SK-N-SH (cell line): ENCODE data around the gene PLBD2. TPM values are rescaled to one million over a fixed set of nuclear protein-coding genes. Genes with fewer than 3 reads are reported as not detected.

Experiments
- CTCF ChIA-PET: fragments of 300-600, 350-600 bp; formaldehyde crosslinking; extraction: SDS; loops from one replicate; lab custom pipeline; 2021; lab: Yijun Ruan, JAX
- POLR2A ChIA-PET: fragments of 350-600 bp; sonication (Branson Sonifier 250); formaldehyde crosslinking; extraction: SDS; loops from one replicate; lab custom pipeline; 2020; ENCODE audit warnings: antibody characterized with exemption, inconsistent platforms; lab: Yijun Ruan, JAX
- DNase-seq: peaks from one replicate; pipeline ENCODE4 v3.0.0; 2012
- H2AFZ ChIP-seq: fragments of 200-600 bp; sonication (generic); 2 replicates; pipeline ENCODE4 v1.8.1; 2016; ENCODE audit warnings: antibody characterized with exemption, mild to moderate bottlenecking, low read depth
- H3F3A ChIP-seq: fragments of 200-600 bp; sonication (generic); replicated peaks from 2 replicates; pipeline ENCODE3; 2016; ENCODE audit warnings: antibody characterized with exemption, mild to moderate bottlenecking; ENCODE audit not compliant: insufficient read depth
- H3K27ac ChIP-seq, 2 experiments: fragments of 200-500 bp in 1 of 2; fragments of 200-600 bp in 1 of 2; sonication (Bioruptor generic) in 1 of 2; sonication (generic), shearing (Covaris generic) in 1 of 2; 2 replicates each; pipeline versions ENCODE4 v1.5.1 to v1.6.1; 2014 to 2016; ENCODE audit warnings: low read depth in 2 of 2, inconsistent platforms in 1 of 2, low read length in 1 of 2, mild to moderate bottlenecking in 1 of 2, mixed read lengths in 1 of 2
- H3K27me3 ChIP-seq: fragments of 200-600 bp; sonication (generic), shearing (Covaris generic); 2 replicates; pipeline ENCODE4 v1.6.1; 2016; ENCODE audit warnings: mixed run types; ENCODE audit not compliant: insufficient read depth
- H3K36me3 ChIP-seq, 2 experiments: fragments of 200-500 bp in 1 of 2; fragments of 200-600 bp in 1 of 2; sonication (Bioruptor generic) in 1 of 2; sonication (generic) in 1 of 2; replicated peaks in 1 of 2; 2 replicates each; pipeline versions ENCODE3 to v1.5.1; 2014 to 2016; ENCODE audit warnings: low read length in 1 of 2, mild to moderate bottlenecking in 1 of 2; ENCODE audit not compliant: insufficient read depth in 2 of 2, control insufficient read depth in 1 of 2
- H3K4me1 ChIP-seq, 2 experiments: fragments of 200-500 bp in 1 of 2; fragments of 200-600 bp in 1 of 2; sonication (Bioruptor generic) in 1 of 2; sonication (generic), shearing (Covaris generic) in 1 of 2; 2 replicates each; pipeline versions ENCODE4 v1.5.1 to v1.6.1; 2014 to 2016; ENCODE audit warnings: low read depth in 1 of 2, low read length in 1 of 2, mixed run types in 1 of 2; ENCODE audit not compliant: insufficient read depth in 2 of 2, control insufficient read depth in 1 of 2
- H3K4me2 ChIP-seq: fragments of 200-600 bp; sonication (generic), shearing (Covaris generic); 2 replicates; pipeline ENCODE4 v1.6.1; 2017; ENCODE audit warnings: mixed run types
- H3K4me3 ChIP-seq, 2 experiments: fragments of 200-500 bp in 1 of 2; fragments of 200-600 bp in 1 of 2; sonication (Bioruptor generic) in 1 of 2; sonication (generic), shearing (Covaris generic) in 1 of 2; 2 replicates each; pipeline versions ENCODE4 v1.5.1 to v1.8.1; 2014 to 2016; ENCODE audit warnings: low read depth in 2 of 2, inconsistent platforms in 1 of 2, low read length in 1 of 2, mild to moderate bottlenecking in 1 of 2, mixed read lengths in 1 of 2, moderate library complexity in 1 of 2
- H3K79me2 ChIP-seq: fragments of 200-600 bp; sonication (generic); 2 replicates; pipeline ENCODE4 v1.8.1; 2017; ENCODE audit warnings: mild to moderate bottlenecking; ENCODE audit not compliant: insufficient read depth
- H3K9ac ChIP-seq: fragments of 200-600 bp; sonication (generic); 2 replicates; pipeline ENCODE4 v1.6.1; 2017; ENCODE audit warnings: mixed run types
- H3K9me2 ChIP-seq: fragments of 200-600 bp; sonication (generic); 2 replicates; pipeline ENCODE4 v1.6.1; 2017; ENCODE audit warnings: mixed run types
- H3K9me3 ChIP-seq: fragments of 200-600 bp; sonication (generic); 2 replicates; pipeline ENCODE4 v1.6.1; 2017; ENCODE audit warnings: mixed run types, mild to moderate bottlenecking, moderate library complexity
- H4K20me1 ChIP-seq: fragments of 200-600 bp; sonication (generic); 2 replicates; pipeline ENCODE4 v1.6.1; 2017; ENCODE audit warnings: mild to moderate bottlenecking, mixed run types; ENCODE audit not compliant: insufficient read depth
- EP300 ChIP-seq, 2 experiments: IDR thresholded peaks; 2 replicates each; pipeline versions ENCODE4 v1.4.0 to v1.6.1; 2012; ENCODE audit warnings: borderline replicate concordance in 1 of 2, low read depth in 1 of 2, low read length in 1 of 2
- EZH2phosphoT487 ChIP-seq: fragments of 200-600 bp; sonication (generic); IDR thresholded peaks from 2 replicates; pipeline ENCODE4 v1.6.1; 2017; ENCODE audit warnings: low read depth, mixed run types, mild to moderate bottlenecking, antibody characterized with exemption, moderate library complexity, borderline replicate concordance
- FOXM1 ChIP-seq: IDR thresholded peaks from 2 replicates; pipeline ENCODE4 v1.4.0; 2012; ENCODE audit warnings: low read depth, mild to moderate bottlenecking
- GABPA ChIP-seq: IDR thresholded peaks from 2 replicates; pipeline ENCODE4 v1.4.0; 2012; ENCODE audit warnings: low read depth, mild to moderate bottlenecking
- GATA2 ChIP-seq: sonication (generic); formaldehyde crosslinking; IDR thresholded peaks from 2 replicates; pipeline ENCODE4 v1.5.0; 2020; ENCODE audit warnings: mild to moderate bottlenecking, missing genetic modification reagents
- MXI1 ChIP-seq: IDR thresholded peaks from 2 replicates; pipeline ENCODE4 v1.6.1; 2012; ENCODE audit warnings: mild to moderate bottlenecking, low read depth, low read length, improper control_type of control experiment
- NRF1 ChIP-seq: IDR thresholded peaks from 2 replicates; pipeline ENCODE4 v1.6.1; 2012; ENCODE audit warnings: low read depth, mild to moderate bottlenecking, low read length
- RCOR1 ChIP-seq: fragments of 150-350 bp; IDR thresholded peaks from 2 replicates; pipeline ENCODE4 v1.6.1; 2017; ENCODE audit warnings: antibody characterized with exemption, low read length
- RXRA ChIP-seq: IDR thresholded peaks from 2 replicates; pipeline ENCODE4 v1.4.0; 2012; ENCODE audit warnings: low read depth, mild to moderate bottlenecking, borderline replicate concordance
- TAF1 ChIP-seq: IDR thresholded peaks from 2 replicates; pipeline ENCODE4 v1.6.1; 2012; ENCODE audit warnings: low read depth, mild to moderate bottlenecking, low read length, moderate library complexity, borderline replicate concordance
- TCF12 ChIP-seq: IDR thresholded peaks from 2 replicates; pipeline ENCODE4 v1.4.0; 2012
- WGBS: methylation state at CpG from one replicate; pipeline ENCODE4 v1.1.6; 2017; ENCODE audit warnings: low lambda C conversion rate; 5-methylcytosine and 5-hydroxymethylcytosine counted together
- polyA plus RNA-seq, 3 experiments: library from polyadenylated mRNA; depleted of rRNA; stranded (reverse); fragments of >200 nt; gene quantifications; 2 replicates each; pipeline ENCODE4 v1.2.3, GENCODE V29; 2012
- TF ChIP-seq, protein P1 (sequence below): IDR thresholded peaks from 2 replicates; pipeline ENCODE4 v1.4.0; 2012; ENCODE audit warnings: low read depth

Gene PLBD2
- polyA plus RNA-seq, 1 of the 3 experiments (the other 2 are of a cell fraction), result 15.2 TPM

DNA sequence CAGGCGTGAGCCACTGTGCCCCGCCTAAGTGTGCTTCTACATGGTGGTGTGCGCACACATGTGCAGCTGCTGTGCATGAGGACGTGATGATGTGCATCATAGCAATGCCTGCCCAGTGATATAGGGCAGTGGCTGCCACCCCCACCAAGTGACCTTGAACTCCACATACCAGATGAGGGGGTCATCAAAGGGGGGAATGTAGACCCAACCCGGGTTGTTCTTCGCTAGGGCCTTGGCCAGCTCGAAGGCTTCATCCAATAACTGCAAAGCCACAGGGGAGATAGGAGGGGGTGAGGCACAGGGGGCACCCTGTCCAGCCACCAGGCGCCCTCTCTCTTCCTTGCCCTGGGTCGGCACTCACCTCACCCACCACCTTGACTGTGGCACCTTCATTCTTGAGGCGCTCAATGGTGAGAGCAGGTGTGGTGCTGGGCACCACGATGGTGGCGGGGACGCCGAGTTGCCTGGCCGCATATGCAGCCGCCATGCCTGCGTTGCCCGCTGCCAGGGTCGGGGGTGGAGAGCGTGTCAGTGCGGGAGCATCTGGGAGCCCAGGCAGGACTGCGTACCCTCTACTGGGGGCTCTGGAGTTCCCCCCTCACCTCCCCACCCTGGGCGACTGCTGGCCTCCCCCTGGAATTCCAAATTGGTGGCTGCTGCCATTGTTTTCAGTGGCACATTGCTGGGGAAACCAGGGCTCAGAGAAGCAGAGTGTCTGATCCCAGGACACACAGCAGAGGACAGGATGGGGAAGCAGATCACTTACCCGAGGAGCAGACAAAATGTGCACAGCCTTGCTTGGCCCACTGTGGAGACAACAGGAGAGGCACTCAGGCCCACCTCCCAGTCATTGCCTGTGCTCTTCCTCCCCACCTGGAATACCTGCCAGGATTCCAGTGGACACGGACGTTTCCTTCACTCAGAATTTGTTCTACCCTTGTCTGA, 40.2 kb downstream of the PLBD2 start (continued):
- TF ChIP-seq FOXM1 (no peak), NRF1 (no peak), GATA2 (CRISPR knock-in tag) (no peak), TAF1 (no peak), RCOR1 (no peak)

DNA sequence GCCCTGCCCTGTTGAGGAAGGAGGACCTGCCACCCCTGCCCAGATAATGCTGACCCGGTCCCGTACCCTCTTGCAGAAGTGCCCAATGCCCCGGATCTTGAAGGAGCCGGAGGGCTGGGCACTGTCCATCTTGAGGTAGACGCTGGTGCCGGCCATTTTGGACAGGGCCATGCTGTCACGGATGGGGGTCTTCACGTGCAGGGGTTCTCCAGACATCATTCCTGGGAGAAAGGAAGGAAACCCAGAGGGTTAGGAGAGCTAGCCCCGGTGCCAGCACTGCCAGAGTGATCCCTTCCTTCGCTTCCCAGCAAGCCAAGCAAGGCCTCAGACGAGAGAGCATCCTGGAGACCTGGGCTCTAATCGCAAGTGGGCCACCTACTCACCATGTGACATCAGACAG, 41.1 kb downstream of the PLBD2 start:
- CTCF ChIA-PET, result interaction anchor here (1.0 kb wide), 1 partner anchor 26 kb away, joined by 5 read pairs; no protein-coding TSS in a partner anchor

DNA sequence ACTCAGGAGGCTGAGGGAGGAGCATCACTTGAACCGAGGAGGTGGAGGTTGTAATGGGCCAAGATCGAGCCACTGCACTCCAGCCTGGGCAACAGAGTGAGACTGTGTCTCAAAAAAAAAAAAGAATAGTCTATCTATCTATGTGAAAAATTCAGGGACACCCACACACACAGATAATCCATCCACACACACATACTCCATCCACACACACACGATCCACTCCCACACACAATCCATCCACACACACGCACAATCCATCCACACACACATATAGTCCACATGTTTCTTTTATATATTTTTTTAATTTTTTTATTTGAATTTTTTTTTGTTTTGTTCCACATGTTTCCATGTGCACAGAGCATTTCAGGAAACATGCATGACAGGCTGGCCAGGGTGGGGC, 42.0 kb downstream of the PLBD2 start:
- Histone ChIP-seq H3K9ac (no peak overlapping the region), H3K79me2 (no peaks in the 10 kb centered on the region), H3K36me3 (no peaks in the 10 kb centered on the region), H3K27ac (no peak overlapping the region), H3K4me1 (no peaks in the 10 kb centered on the region; a peak in 1 of 4 replicates), H3K9me3 (no peaks in the 10 kb centered on the region), H2AFZ (no peak overlapping the region), H3K4me3 (no peak overlapping the region), H4K20me1 (no peaks in the 10 kb centered on the region), H3K9me2 (no peaks in the 10 kb centered on the region), H3F3A (no peaks in the 10 kb centered on the region), H3K27me3 (no peaks in the 10 kb centered on the region), H3K4me2 (no peak overlapping the region)
- 71% methylated on average over 4 of the region's 4 CpGs for WGBS
- TF ChIP-seq RXRA (no peak), EP300 (IDR thresholded peaks at IDR 0.05; ENCODE audit: borderline replicate concordance in 1 of 2, low read depth in 1 of 2, low read length in 1 of 2) (no peak), TCF12 (no peak), EZH2phosphoT487 (no peak), GABPA (no peak), MXI1 (no peak)
- ChIA-PET CTCF (interaction anchor here (1.0 kb wide), 1 partner anchor 25 kb away, joined by 5 read pairs; no protein-coding TSS in a partner anchor), POLR2A (no interaction called here)
- no peak for DNase-seq

More for the DNA sequence above, 41.1 kb downstream of the PLBD2 start:
- Histone ChIP-seq H3K4me3 (no peak overlapping the region), H3K27me3 (no peaks in the 10 kb centered on the region), H4K20me1 (no peaks in the 10 kb centered on the region), H3K4me2 (no peak overlapping the region), H3K9me3 (no peaks in the 10 kb centered on the region), H3K27ac (no peak overlapping the region), H3K4me1 (no peaks in the 10 kb centered on the region; a peak in 1 of 4 replicates), H3K79me2 (no peaks in the 10 kb centered on the region), H3K9ac (no peak overlapping the region), H3F3A (no peaks in the 10 kb centered on the region), H2AFZ (no peak overlapping the region), H3K9me2 (no peaks in the 10 kb centered on the region), H3K36me3 (no peaks in the 10 kb centered on the region)
- no peak for DNase-seq
- WGBS, result 56% methylated on average over 6 of the region's 12 CpGs
- POLR2A ChIA-PET, result no interaction called here
- TF ChIP-seq, protein P1, sequence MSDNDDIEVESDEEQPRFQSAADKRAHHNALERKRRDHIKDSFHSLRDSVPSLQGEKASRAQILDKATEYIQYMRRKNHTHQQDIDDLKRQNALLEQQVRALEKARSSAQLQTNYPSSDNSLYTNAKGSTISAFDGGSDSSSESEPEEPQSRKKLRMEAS, result no peak
